HL-60 (cell line): ENCODE results near the gene KCNAB1.

Experiments
- DNase-seq, 2 experiments: peaks; one replicate each; pipeline ENCODE4 v3.0.0-alpha.2; 2010 to 2020; ENCODE audit warnings: low read depth in 1 of 2, low spot score in 1 of 2
- H3K27ac ChIP-seq: fragments of 250-450 bp; sonication (Bioruptor Pico); replicated peaks from 2 replicates; pipeline ENCODE4 v1.5.1; 2020; ENCODE audit warnings: mild to moderate bottlenecking, moderate library complexity
- H3K27me3 ChIP-seq: fragments of 250-450 bp; sonication (Bioruptor Pico); 2 replicates; pipeline ENCODE4 v1.5.1; 2021; ENCODE audit warnings: mild to moderate bottlenecking, moderate library complexity; ENCODE audit not compliant: insufficient read depth, poor library complexity, severe bottlenecking
- H3K4me3 ChIP-seq: replicated peaks from 2 replicates; pipeline ENCODE4 v1.5.1; 2011; ENCODE audit warnings: mild to moderate bottlenecking, control low read depth, low read length; ENCODE audit not compliant: insufficient read depth
- GABPA ChIP-seq: IDR thresholded peaks from 2 replicates; pipeline ENCODE4 v1.6.1; 2012; ENCODE audit warnings: low read depth
- POLR2AphosphoS5 ChIP-seq: IDR thresholded peaks from 2 replicates; pipeline ENCODE4 v1.6.1; 2012; ENCODE audit warnings: low read depth
- SPI1 ChIP-seq: IDR thresholded peaks from 2 replicates; pipeline ENCODE4 v1.6.1; 2012; ENCODE audit warnings: low read depth, mild to moderate bottlenecking, borderline replicate concordance
- TF ChIP-seq, protein P1 (sequence below): IDR thresholded peaks from 2 replicates; pipeline ENCODE4 v1.6.1; 2012; ENCODE audit warnings: low read depth; ENCODE audit not compliant: insufficient replicate concordance
- TF ChIP-seq, protein P2 (sequence below): IDR thresholded peaks from one replicate; pipeline ENCODE4 v1.5.1; 2011; ENCODE audit warnings: low read length, control low read depth, inconsistent platforms; ENCODE audit not compliant: insufficient read depth

Gene KCNAB1

DNA sequence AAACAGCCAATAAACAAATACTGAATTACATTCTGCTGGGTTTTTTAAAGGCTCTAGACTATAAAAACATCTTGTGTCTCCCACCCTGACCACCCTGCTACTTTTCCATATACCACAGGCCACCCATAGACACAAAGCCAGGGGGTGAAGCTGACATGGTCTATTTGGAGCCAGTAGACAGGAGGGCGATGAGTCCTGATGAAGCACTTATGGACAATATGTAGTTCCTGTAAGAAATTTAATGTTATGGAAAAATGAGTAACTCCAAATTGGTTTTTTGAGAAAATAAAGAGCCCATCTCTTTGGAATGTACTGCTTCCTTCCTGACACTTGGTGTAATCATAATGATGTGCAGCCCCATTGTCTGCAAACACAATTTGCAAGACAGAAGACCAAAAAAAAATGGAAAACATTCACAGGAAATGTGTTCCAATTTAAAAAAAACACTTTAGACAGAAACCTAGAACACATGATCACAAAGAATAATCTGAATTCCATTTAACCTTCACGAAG, 422.7 kb downstream of the KCNAB1 start:
- Histone ChIP-seq H3K27me3 (no peaks in the 10 kb centered on the region), H3K27ac (no peak overlapping the region)
- DNase-seq: no peak

DNA sequence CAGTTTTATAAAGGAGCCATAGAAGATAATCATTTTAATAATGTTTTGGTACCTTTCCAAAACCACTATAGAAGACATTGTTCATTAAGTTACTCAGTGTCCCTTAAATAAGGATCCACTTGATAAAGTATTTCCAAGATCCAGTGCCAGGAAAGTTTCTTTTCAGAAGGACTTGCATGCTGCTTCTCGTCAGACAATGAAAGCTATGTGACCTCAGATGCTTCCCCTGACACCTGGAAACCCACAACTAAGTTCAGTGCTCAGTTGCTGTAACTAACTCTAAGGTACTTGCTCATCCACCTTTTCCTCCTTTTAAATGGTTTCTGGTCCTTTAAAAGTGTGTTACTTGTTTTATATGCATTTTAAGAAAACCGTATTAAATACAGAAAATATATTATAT, 427.3 kb downstream of the KCNAB1 start:
- TF ChIP-seq, protein P1, sequence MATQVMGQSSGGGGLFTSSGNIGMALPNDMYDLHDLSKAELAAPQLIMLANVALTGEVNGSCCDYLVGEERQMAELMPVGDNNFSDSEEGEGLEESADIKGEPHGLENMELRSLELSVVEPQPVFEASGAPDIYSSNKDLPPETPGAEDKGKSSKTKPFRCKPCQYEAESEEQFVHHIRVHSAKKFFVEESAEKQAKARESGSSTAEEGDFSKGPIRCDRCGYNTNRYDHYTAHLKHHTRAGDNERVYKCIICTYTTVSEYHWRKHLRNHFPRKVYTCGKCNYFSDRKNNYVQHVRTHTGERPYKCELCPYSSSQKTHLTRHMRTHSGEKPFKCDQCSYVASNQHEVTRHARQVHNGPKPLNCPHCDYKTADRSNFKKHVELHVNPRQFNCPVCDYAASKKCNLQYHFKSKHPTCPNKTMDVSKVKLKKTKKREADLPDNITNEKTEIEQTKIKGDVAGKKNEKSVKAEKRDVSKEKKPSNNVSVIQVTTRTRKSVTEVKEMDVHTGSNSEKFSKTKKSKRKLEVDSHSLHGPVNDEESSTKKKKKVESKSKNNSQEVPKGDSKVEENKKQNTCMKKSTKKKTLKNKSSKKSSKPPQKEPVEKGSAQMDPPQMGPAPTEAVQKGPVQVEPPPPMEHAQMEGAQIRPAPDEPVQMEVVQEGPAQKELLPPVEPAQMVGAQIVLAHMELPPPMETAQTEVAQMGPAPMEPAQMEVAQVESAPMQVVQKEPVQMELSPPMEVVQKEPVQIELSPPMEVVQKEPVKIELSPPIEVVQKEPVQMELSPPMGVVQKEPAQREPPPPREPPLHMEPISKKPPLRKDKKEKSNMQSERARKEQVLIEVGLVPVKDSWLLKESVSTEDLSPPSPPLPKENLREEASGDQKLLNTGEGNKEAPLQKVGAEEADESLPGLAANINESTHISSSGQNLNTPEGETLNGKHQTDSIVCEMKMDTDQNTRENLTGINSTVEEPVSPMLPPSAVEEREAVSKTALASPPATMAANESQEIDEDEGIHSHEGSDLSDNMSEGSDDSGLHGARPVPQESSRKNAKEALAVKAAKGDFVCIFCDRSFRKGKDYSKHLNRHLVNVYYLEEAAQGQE: no peak
- TF ChIP-seq, protein P2, sequence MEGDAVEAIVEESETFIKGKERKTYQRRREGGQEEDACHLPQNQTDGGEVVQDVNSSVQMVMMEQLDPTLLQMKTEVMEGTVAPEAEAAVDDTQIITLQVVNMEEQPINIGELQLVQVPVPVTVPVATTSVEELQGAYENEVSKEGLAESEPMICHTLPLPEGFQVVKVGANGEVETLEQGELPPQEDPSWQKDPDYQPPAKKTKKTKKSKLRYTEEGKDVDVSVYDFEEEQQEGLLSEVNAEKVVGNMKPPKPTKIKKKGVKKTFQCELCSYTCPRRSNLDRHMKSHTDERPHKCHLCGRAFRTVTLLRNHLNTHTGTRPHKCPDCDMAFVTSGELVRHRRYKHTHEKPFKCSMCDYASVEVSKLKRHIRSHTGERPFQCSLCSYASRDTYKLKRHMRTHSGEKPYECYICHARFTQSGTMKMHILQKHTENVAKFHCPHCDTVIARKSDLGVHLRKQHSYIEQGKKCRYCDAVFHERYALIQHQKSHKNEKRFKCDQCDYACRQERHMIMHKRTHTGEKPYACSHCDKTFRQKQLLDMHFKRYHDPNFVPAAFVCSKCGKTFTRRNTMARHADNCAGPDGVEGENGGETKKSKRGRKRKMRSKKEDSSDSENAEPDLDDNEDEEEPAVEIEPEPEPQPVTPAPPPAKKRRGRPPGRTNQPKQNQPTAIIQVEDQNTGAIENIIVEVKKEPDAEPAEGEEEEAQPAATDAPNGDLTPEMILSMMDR: no peak
- TF ChIP-seq POLR2AphosphoS5 (no peak), SPI1 (no peak), GABPA (no peak)
- DNase-seq: no peak
- Histone ChIP-seq H3K27me3 (no peaks in the 10 kb centered on the region), H3K27ac (no peak overlapping the region), H3K4me3 (no peak overlapping the region)

More for the DNA sequence above, 422.7 kb downstream of the KCNAB1 start:
- H3K4me3 ChIP-seq: no peak overlapping the region
- TF ChIP-seq, protein P1: no peak

DNA sequence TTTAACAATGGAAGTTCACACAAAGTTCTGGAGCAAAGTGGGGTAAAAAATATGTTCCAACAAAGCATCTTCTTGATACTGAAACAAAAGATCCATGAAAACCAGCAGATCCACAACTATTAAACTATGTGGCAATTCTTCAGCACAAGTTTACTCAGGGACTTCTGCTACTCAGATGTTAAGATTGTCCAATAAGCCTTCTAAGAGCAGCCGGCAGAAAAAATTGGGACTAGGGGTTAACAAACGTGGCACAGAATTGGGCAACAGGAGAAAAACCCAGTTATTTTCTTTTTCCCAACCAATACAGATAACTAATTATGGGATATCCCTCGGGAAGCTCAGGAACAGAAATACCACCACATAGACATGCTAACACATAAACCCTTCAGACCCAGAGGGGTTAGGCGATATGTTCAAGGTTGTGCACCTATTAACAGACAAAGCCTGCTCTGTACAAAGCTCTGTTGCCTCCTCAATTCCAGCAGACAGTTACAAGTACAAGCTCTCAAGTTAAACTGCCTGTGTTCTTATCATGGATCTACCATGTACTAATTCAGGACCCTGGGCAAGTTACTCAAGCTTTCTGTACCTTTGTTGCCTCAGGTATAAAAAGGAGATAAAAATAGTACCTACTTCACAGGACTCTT, 427.8 kb downstream of the KCNAB1 start:
- no peak for TF ChIP-seq SPI1
- TF ChIP-seq GABPA: no peak
- TF ChIP-seq, protein P1: no peak
- no peak for TF ChIP-seq POLR2AphosphoS5
- TF ChIP-seq, protein P2: no peak
- no peak for DNase-seq
- no peak overlapping the region for H3K4me3 ChIP-seq
- H3K27me3 ChIP-seq: no peaks in the 10 kb centered on the region
- no peak overlapping the region for H3K27ac ChIP-seq
